D721Med (cell line): ENCODE measurements around the gene ZNF287.
"Not testable (repeated sequence)": the region's sequence is repeated elsewhere in the genome, so short reads cannot be mapped to it uniquely, and the experiment has no call there.

Source experiments
- DNase-seq: peaks from one replicate; pipeline ENCODE4 v3.0.0; 2011; ENCODE audit warnings: low spot score; ENCODE audit not compliant: insufficient read length
- FAIRE-seq: peaks from 2 replicates; lab custom pipeline; 2011; peaks lifted over from hg19 to GRCh38; lab: Jason Lieb, UNC
- CTCF ChIP-seq: IDR thresholded peaks from 2 replicates; pipeline ENCODE4 v1.5.1; 2012; ENCODE audit warnings: mild to moderate bottlenecking, control low read depth; ENCODE audit not compliant: insufficient read depth; ENCODE audit errors: missing control alignments

The ZNF287 gene

GRCh38 chr17:16534236-16534635 is 34.8 kb downstream of the ZNF287 start:
- DNase-seq, result no peak
- no peak for TF ChIP-seq CTCF
- no peak for FAIRE-seq

DNA sequence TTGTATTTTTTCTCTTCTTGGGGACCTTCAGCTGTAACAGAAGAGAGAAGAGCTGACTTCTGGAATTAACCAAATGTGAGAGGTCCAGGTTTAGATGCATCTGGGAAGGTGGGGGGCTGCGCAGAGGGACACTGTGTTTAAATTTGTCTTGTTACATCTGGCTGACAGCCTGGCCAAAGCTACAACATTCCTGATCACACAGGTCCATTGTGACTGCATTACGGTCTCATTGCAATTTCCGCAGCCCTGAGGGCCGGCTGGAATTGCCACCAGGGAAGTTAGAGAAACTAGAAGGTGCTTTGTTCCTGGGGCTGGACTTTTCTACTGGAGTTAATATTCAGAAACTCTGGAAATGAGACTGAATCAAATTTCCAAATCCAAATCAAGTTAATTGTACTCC is 39.1 kb downstream of the ZNF287 start:
- no peak for TF ChIP-seq CTCF
- DNase-seq (no peak), FAIRE-seq (no peak)

- no peak for TF ChIP-seq CTCF
- no peak for DNase-seq
- no peak for FAIRE-seq
These were observed 41.7 kb downstream of the ZNF287 start for GRCh38 chr17:16527298-16527697.

DNA sequence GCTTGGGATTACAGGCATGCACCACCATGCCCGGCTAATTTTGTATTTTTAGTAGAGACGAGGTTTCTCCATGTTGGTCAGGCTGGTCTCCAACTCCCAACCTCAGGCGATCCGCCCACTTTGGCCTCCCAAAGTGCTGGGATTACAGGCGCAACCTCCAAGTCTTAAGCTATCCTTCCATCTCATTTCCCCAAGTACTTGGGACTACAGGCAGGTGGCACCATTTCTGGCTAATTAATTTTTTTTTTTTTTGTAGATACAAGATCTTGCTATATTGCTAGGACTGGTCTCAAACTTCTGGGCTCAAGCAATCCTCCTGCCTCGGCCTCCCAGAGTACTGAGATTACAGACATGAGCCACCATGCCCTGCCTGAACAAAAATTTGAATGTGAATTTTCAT is 43.4 kb downstream of the ZNF287 start:
- not testable (repeated sequence) for FAIRE-seq, DNase-seq

GRCh38 chr17:16521070-16521727 is 47.8 kb downstream of the ZNF287 start:
- DNase-seq, result peak; percentile 80
- peak; percentile 69 for TF ChIP-seq CTCF
- peak; percentile 38 for FAIRE-seq

GRCh38 chr17:16519021-16519420 is 50.0 kb downstream of the ZNF287 start:
- FAIRE-seq (no peak), DNase-seq (no peak)
- TF ChIP-seq CTCF, result no peak

GRCh38 chr17:16517477-16517876 is 51.5 kb downstream of the ZNF287 start:
- TF ChIP-seq CTCF, result no peak
- DNase-seq (no peak), FAIRE-seq (no peak)

DNA sequence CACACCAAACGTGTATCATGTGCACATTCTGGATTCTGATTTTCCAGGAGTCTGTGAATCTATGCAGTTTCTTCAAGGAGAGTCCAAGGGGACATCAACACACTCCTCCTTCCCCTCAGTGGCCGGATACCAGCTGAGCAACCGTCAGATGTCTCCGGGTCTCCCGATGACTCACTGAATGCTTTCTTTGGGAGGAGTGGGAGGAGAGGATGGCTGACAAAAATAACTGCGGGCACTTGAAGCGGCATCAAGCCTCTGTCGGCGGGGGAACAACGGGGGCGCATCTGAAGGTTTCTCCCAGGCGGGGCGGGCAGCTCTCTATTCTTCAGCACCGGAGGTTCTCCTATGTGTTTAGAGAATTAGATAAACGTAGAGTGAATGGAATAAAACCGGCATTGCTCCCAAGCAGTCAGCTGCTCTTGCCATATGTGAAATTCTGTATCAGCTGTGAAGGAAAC is 52.4 kb downstream of the ZNF287 start:
- TF ChIP-seq CTCF, result no peak
- no peak for DNase-seq
- FAIRE-seq, result no peak
